Ishikawa (cell line): ENCODE results near the gene SERPINE3.

Experiments used
- CEBPB ChIP-seq: IDR thresholded peaks from 2 replicates; pipeline ENCODE4 v1.6.1; 2012
- CREB1 ChIP-seq: IDR thresholded peaks from 2 replicates; pipeline ENCODE4 v1.6.1; 2012; ENCODE audit warnings: low read depth
- EGR1 ChIP-seq: IDR thresholded peaks from 2 replicates; pipeline ENCODE4 v1.6.1; 2012
- EP300 ChIP-seq: IDR thresholded peaks from 2 replicates; pipeline ENCODE4 v1.6.1; 2012; ENCODE audit warnings: borderline replicate concordance
- FOXM1 ChIP-seq: IDR thresholded peaks from 2 replicates; pipeline ENCODE4 v1.6.1; 2012; ENCODE audit warnings: low read depth, borderline replicate concordance
- MAX ChIP-seq: IDR thresholded peaks from 2 replicates; pipeline ENCODE4 v1.6.1; 2012
- NFIC ChIP-seq: IDR thresholded peaks from 2 replicates; pipeline ENCODE4 v1.6.1; 2012
- RAD21 ChIP-seq: IDR thresholded peaks from 2 replicates; pipeline ENCODE4 v1.6.1; 2012; ENCODE audit warnings: low read depth
- REST ChIP-seq: IDR thresholded peaks from 2 replicates; pipeline ENCODE4 v1.6.1; 2012; ENCODE audit warnings: low read depth, mild to moderate bottlenecking
- TAF1 ChIP-seq: IDR thresholded peaks from 2 replicates; pipeline ENCODE4 v1.6.1; 2012; ENCODE audit warnings: low read depth, mild to moderate bottlenecking
- TEAD4 ChIP-seq: IDR thresholded peaks from 2 replicates; pipeline ENCODE4 v1.6.1; 2012
- USF1 ChIP-seq: IDR thresholded peaks from 2 replicates; pipeline ENCODE4 v1.6.1; 2012
- YY1 ChIP-seq: IDR thresholded peaks from 2 replicates; pipeline ENCODE4 v1.6.1; 2012; ENCODE audit warnings: low read depth
- ZBTB7A ChIP-seq: IDR thresholded peaks from 2 replicates; pipeline ENCODE4 v1.6.1; 2012; ENCODE audit warnings: low read depth

DNA sequence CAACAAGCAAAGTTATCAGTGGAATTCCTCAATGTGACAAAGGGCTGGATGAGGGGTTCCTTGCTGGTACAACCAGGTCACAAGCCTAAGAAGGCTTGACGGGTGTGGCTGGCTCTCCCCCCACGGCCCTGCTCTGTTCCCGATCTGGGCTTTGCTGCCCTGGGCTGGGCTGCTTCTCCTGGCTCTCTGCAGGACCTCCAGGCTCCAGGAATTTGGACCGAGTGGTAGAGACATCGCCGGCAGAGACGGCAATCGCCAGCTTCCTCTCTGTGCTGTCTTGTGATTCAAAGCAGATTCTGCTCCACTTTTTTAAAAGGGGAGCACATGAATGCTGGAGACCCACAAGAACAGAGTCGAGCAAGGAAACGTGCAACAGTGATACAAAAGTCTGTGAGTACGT, at the start of gene SERPINE3:
- TF ChIP-seq EGR1 (no peak), ZBTB7A (no peak), RAD21 (no peak), EP300 (no peak), REST (no peak), CEBPB (no peak), MAX (no peak), YY1 (no peak), NFIC (no peak), TAF1 (no peak), FOXM1 (no peak), TEAD4 (no peak), USF1 (no peak), CREB1 (no peak)
